Measurements from ENCODE around the gene FNBP1. TPM values are rescaled to one million over a fixed set of nuclear protein-coding genes. Genes with fewer than 3 reads are reported as not detected.

Gene FNBP1
- total RNA-seq, 1 donor from 2014 or later: 47.1 TPM

DNA sequence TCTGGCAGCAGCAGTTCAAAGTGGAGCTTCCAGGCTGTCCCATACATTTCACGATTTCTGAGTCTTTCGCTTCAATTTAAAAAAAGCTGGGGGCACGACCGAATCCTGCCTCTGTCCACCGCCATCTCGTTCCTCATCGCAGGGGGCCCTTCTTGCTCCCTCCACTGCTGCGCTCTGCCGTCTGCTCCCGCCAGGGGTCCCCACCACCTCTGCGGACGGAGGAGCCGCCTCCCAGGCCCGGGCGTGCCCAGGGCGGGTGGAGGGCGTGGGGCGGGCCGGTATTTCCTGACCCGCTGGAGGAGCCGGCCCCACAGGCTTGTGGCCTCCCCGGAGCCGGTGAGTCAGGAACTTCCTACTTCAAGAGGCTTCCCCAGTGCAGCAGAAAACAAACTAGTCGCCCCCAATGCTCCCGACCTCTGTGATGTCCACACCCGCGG is 157.3 kb downstream of the FNBP1 start:
- Histone ChIP-seq H3K9me3 (no peaks in the 10 kb centered on the region), H3K36me3 (peaks cover 0 to 4% of the 10 kb centered on the region in 2 donors), H3K27me3 (no peaks in the 10 kb centered on the region), H3K4me1 (peaks cover 31% of the 10 kb centered on the region), H3K27ac (peak overlapping the region; percentile 85), H3K4me3 (peak overlapping the region; percentile 41 to 46)
- intact Hi-C loops (cut with DNase I): loop anchor here (1.0 to 10.0 kb wide), 3 partner anchors 158 to 469 kb away; partner anchors contain the start of gene FNBP1
- peak in 1 of 2 donors; percentile 94 for DNase-seq (ENCODE audit: extremely low spot score in 2 of 2)
- TF ChIP-seq POLR2AphosphoS5 (IDR thresholded peaks at IDR 0.05; ENCODE audit: insufficient read depth in 1 of 2, low read depth in 1 of 2): peak; percentile 72 to 88
- TF ChIP-seq POLR2A (IDR thresholded peaks at IDR 0.05): peak in 1 of 2 donors; percentile 32
- peak; percentile 92 to 98 (median 95) for TF ChIP-seq CTCF (IDR thresholded peaks at IDR 0.05)

DNA sequence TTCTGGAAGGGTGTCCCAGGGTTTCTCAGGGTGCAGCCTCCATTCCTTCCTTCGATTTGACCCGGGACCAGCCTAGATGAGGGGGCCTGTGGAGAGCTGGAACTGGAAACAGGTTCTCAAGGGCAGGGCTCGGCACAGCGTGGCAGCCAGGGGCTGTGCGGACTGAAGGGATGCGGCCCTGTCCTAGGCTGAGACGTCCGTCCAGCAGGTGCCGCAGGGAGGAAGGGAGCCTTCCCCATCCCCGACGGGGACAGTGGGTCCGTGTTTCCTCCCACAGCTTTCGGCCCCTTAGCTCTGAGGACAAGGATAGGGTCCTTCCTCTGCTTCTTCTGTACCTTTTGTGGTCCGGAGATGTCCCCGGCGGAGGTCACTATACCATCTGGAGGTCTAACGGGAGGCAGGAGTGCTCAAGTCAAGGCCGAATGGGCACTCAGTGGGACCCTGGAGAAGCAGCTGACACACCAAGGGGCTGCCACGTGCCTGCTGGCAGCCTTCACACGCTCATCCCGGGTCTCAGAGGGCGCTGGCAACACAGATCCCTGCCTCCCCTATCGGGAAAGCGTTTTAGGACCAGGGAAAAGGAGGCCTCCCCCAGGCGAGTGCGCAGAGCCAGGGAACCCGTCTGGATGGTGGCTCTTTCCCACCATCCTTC is 157.8 kb downstream of the FNBP1 start:
- Histone ChIP-seq H3K9me3 (no peaks in the 10 kb centered on the region), H3K27ac (peak overlapping the region; percentile 85), H3K36me3 (peaks cover 0 to 9% of the 10 kb centered on the region in 2 donors), H3K4me1 (peaks cover 31% of the 10 kb centered on the region), H3K4me3 (peak overlapping the region; percentile 41 to 46), H3K27me3 (no peaks in the 10 kb centered on the region)
- peak in 1 of 2 donors; percentile 89 for DNase-seq (ENCODE audit: extremely low spot score in 2 of 2)
- TF ChIP-seq POLR2A (IDR thresholded peaks at IDR 0.05) (no peak), CTCF (IDR thresholded peaks at IDR 0.05) (peak in 1 of 3 experiments; percentile 5)
- intact Hi-C loops (cut with DNase I): loop anchor here (1.0 to 10.0 kb wide), 3 partner anchors 158 to 470 kb away; partner anchors contain the start of gene FNBP1

DNA sequence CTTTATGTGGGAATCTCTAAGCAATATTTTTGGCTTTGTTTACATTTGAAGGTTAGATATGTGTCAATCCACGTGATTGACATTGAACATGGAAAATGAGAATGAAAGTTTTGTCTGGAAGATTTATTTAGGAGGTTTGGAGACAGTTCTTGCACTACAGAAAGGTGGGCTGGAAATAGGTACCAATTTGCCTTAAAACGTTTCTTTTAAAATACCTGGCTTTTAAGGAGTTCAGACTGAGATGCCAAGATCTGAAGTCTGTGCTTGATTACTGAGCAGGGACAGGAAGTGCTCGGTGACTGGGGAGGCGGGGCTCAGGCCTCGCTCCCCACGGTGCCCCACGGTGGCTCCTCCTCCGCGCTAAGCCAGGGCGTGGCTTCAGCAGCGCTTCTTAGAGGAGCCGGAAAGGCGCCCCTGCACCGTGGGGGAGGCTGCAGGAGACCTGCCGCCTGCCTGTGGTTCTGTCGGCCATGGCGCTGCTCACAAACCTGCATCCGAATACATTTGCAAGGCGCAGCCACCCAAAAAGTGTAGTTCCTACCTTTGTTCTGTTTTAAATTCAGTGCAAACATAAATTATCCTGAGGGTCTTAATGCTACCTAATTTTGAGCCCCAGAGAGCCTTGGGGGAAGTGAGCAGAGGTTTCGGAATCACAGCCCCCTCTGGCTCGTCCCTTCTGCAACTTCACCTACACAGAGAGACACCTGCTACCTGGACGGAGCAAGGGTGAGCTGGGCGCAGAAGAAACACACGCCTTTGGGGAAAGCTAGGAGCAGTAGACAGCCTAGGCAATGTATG is 158.6 kb downstream of the FNBP1 start:
- Histone ChIP-seq H3K36me3 (peaks cover 0 to 16% of the 10 kb centered on the region in 2 donors), H3K27ac (peak overlapping the region; percentile 85), H3K4me3 (peak overlapping the region; percentile 41 to 46), H3K4me1 (peaks cover 31% of the 10 kb centered on the region), H3K9me3 (no peaks in the 10 kb centered on the region), H3K27me3 (no peaks in the 10 kb centered on the region)
- TF ChIP-seq POLR2A (IDR thresholded peaks at IDR 0.05) (peak in 1 of 2 donors; percentile 31), CTCF (IDR thresholded peaks at IDR 0.05) (no peak), POLR2AphosphoS5 (IDR thresholded peaks at IDR 0.05; ENCODE audit: insufficient read depth in 1 of 2, low read depth in 1 of 2) (peak; percentile 80)
- intact Hi-C loops (cut with DNase I): loop anchor here (1.0 to 10.0 kb wide), 3 partner anchors 159 to 470 kb away; partner anchors contain the start of gene FNBP1
- DNase-seq (ENCODE audit: extremely low spot score in 2 of 2): peak in 1 of 2 donors; percentile 88

GRCh38 chr9:129881547-129882324 is 161.3 kb downstream of the FNBP1 start:
- TF ChIP-seq POLR2A (IDR thresholded peaks at IDR 0.05) (no peak), CTCF (IDR thresholded peaks at IDR 0.05) (no peak), POLR2AphosphoS5 (IDR thresholded peaks at IDR 0.05; ENCODE audit: insufficient read depth in 1 of 2, low read depth in 1 of 2) (peak in 1 of 2 donors; percentile 23)
- Histone ChIP-seq H3K4me1 (peaks cover 27% of the 10 kb centered on the region), H3K27ac (no peak overlapping the region), H3K27me3 (no peaks in the 10 kb centered on the region), H3K4me3 (no peak overlapping the region), H3K36me3 (peaks cover 0 to 20% of the 10 kb centered on the region in 2 donors), H3K9me3 (no peaks in the 10 kb centered on the region)
- intact Hi-C loops (cut with DNase I): loop anchor here (10.0 kb wide), 2 partner anchors 223 to 473 kb away; no protein-coding TSS in a partner anchor
- DNase-seq (ENCODE audit: extremely low spot score in 2 of 2): no peak

All from vagina (tissue), 2 donors.